Fibroblast of lung (primary cell): ENCODE results near the gene KAT14. TPM values are rescaled to one million over a fixed set of nuclear protein-coding genes. Genes with fewer than 3 reads are reported as not detected.
"Not testable (repeated sequence)": the region's sequence is repeated elsewhere in the genome, so short reads cannot be mapped to it uniquely, and the experiment has no call there.

Source experiments
- DNase-seq, 2 donors: peaks; one replicate each; pipeline versions ENCODE4 v3.0.0 to v3.0.0-alpha.2; 2010; ENCODE audit warnings: low read depth in 2 of 2
- H2AFZ ChIP-seq: 2 replicates; pipeline ENCODE4 v1.5.1; 2012; ENCODE audit warnings: low read length, control low read depth, inconsistent platforms
- H3K27ac ChIP-seq: 2 replicates; pipeline ENCODE4 v1.5.1; 2011; ENCODE audit warnings: low read length, control low read depth; ENCODE audit not compliant: insufficient read depth
- H3K27me3 ChIP-seq: 2 replicates; pipeline ENCODE4 v1.5.1; 2011; ENCODE audit warnings: mild to moderate bottlenecking, low read length; ENCODE audit not compliant: control insufficient read depth, insufficient read depth
- H3K36me3 ChIP-seq: 2 replicates; pipeline ENCODE4 v1.5.1; 2011; ENCODE audit warnings: low read length; ENCODE audit not compliant: control insufficient read depth, insufficient read depth
- H3K4me1 ChIP-seq: 2 replicates; pipeline ENCODE4 v1.5.1; 2011; ENCODE audit warnings: low read length; ENCODE audit not compliant: control insufficient read depth, insufficient read depth; ENCODE audit errors: extremely low read depth
- H3K4me2 ChIP-seq: 2 replicates; pipeline ENCODE4 v1.5.1; 2011; ENCODE audit warnings: low read length, control low read depth; ENCODE audit not compliant: insufficient read depth; ENCODE audit errors: extremely low read depth
- H3K4me3 ChIP-seq, 4 experiments: fragments of 200-600 bp in 1 of 4; sonication (generic) in 1 of 4; replicated peaks in 1 of 4; 2 replicates each; pipeline ENCODE4 v1.5.1; 2011 to 2016; ENCODE audit warnings: low read length in 4 of 4, low read depth in 3 of 4, mild to moderate bottlenecking in 3 of 4, control low read depth in 2 of 4, inconsistent platforms in 1 of 4, mixed read lengths in 1 of 4; ENCODE audit not compliant: insufficient read depth in 1 of 4; ENCODE audit errors: control extremely low read depth in 1 of 4
- H3K79me2 ChIP-seq: 2 replicates; pipeline ENCODE4 v1.5.1; 2012; ENCODE audit warnings: mild to moderate bottlenecking, low read length, inconsistent platforms; ENCODE audit not compliant: control insufficient read depth, insufficient read depth
- H3K9ac ChIP-seq: 2 replicates; pipeline ENCODE4 v1.5.1; 2011; ENCODE audit warnings: mild to moderate bottlenecking, low read length, control low read depth; ENCODE audit not compliant: insufficient read depth
- H3K9me3 ChIP-seq: 2 replicates; pipeline ENCODE4 v1.5.1; 2012; ENCODE audit warnings: low read depth, low read length; ENCODE audit not compliant: control insufficient read depth, insufficient read depth
- H4K20me1 ChIP-seq: 2 replicates; pipeline ENCODE4 v1.5.1; 2011; ENCODE audit warnings: low read length; ENCODE audit not compliant: control insufficient read depth, insufficient read depth; ENCODE audit errors: extremely low read depth
- EZH2 ChIP-seq: IDR thresholded peaks from 2 replicates; pipeline ENCODE4 v1.5.1; 2012; ENCODE audit warnings: low read length, control low read depth, mild to moderate bottlenecking; ENCODE audit errors: missing control alignments
- polyA minus RNA-seq: library from RNA; depleted of rRNA, polyadenylated mRNA; stranded (reverse); fragments of >200 nt; gene quantifications from 2 replicates; pipeline ENCODE4 v1.2.3, GENCODE V29; 2011; ENCODE audit warnings: low replicate concordance
- polyA plus RNA-seq, 2 donors: library from polyadenylated mRNA; depleted of rRNA in 1 of 2; stranded (reverse) in 1 of 2; unstranded in 1 of 2; fragments of >200 nt; gene quantifications; 2 replicates each; pipeline ENCODE4 v1.2.1, GENCODE V29; 2011 to 2012; ENCODE audit warnings: missing spikeins in 1 of 2
- total RNA-seq: library from RNA; depleted of rRNA; stranded (reverse); fragments of >200 nt; gene quantifications from 2 replicates; pipeline ENCODE4 v1.2.1, GENCODE V29; 2014
- TF ChIP-seq, protein P1 (sequence below), 2 donors: IDR thresholded peaks in 1 of 2; conservative IDR thresholded peaks in 1 of 2; 1 replicate in 1 of 2; 2 replicates in 1 of 2; pipeline ENCODE4 v1.5.1; 2011 to 2012; ENCODE audit warnings: low read length in 2 of 2, control low read depth in 1 of 2, inconsistent platforms in 1 of 2, low read depth in 1 of 2, mild to moderate bottlenecking in 1 of 2

Gene KAT14
- total RNA-seq (17.0 and 18.5 TPM in 2 replicates), polyA plus RNA-seq (9.8 and 10.4 TPM in 2 replicates), polyA minus RNA-seq (2.7 and 6.6 TPM in 2 replicates)
- polyA plus RNA-seq (2012): 7.1 and 7.3 TPM in 2 replicates

DNA sequence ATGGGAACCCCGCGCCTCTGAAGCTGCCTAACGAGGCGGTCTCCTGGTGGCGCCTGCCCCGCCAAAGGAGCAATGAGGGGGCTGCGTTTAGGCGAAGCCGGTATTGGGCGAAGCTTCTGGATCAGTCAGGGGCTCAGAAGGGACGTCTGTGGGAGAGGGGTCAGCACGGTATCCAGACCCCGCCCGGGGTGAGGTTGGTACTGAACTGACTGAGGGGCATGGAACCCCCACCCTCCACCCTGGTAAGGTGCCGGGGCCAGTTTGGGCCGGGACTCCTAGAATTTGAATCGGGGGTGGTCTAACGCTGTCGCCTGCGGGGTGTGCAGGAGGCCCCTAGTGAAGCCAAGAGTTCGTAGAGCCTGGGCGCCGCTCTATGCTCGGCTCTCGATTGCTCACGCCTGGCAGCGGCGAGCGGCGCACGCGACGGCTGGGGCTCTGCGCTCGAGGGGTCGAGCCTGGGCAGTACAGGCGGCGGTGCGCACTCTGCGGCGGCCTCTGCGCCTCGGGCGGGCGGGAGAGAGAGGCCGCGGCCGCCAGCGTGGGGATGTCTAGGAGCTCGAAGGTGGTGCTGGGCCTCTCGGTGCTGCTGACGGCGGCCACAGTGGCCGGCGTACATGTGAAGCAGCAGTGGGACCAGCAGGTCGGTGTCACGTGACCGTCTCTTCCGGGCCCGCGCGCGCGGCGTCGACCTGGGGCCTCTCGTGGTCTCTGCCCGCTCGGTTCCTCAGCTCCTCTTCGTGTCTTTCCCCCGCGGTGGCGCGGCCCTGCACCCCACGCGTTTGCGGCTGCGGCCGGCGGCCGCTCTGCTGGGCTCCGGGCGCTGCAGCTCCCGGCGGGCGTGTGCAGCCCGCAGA lies at the start of gene KAT14, which contains the start of gene PET117:
Gene KAT14 (plus strand): TSS at position 452 of the 854 bp plus-strand sequence. CDS start 4,798 bp downstream, outside the sequence.
Gene PET117 (plus strand): TSS at position 452 of the 854 bp plus-strand sequence. CDS start 93 bp downstream, at position 545.
- peak within 1 kb of the TSS; percentile 98 for H2AFZ ChIP-seq
- H3K27ac ChIP-seq: peak within 1 kb of the TSS; percentile 68
- peak within 1 kb of the TSS; percentile 80 for H3K9ac ChIP-seq
- H3K4me3 ChIP-seq: peak within 1 kb of the TSS; percentile 48 to 94 (median 77)
- H3K4me1 ChIP-seq: no peaks in the 10 kb centered on the region
- no peaks in the 10 kb centered on the region for H3K27me3 ChIP-seq
- H3K4me2 ChIP-seq: peak within 1 kb of the TSS; percentile 95
- H4K20me1 ChIP-seq: no peaks in the 10 kb centered on the region
- no peak for TF ChIP-seq EZH2
- TF ChIP-seq, protein P1, sequence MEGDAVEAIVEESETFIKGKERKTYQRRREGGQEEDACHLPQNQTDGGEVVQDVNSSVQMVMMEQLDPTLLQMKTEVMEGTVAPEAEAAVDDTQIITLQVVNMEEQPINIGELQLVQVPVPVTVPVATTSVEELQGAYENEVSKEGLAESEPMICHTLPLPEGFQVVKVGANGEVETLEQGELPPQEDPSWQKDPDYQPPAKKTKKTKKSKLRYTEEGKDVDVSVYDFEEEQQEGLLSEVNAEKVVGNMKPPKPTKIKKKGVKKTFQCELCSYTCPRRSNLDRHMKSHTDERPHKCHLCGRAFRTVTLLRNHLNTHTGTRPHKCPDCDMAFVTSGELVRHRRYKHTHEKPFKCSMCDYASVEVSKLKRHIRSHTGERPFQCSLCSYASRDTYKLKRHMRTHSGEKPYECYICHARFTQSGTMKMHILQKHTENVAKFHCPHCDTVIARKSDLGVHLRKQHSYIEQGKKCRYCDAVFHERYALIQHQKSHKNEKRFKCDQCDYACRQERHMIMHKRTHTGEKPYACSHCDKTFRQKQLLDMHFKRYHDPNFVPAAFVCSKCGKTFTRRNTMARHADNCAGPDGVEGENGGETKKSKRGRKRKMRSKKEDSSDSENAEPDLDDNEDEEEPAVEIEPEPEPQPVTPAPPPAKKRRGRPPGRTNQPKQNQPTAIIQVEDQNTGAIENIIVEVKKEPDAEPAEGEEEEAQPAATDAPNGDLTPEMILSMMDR (conservative IDR thresholded peaks at IDR 0.05 in 1 of 2, IDR thresholded peaks at IDR 0.05 in 1 of 2; ENCODE audit: low read depth in 1 of 2, low read length in 2 of 2): no peak
- DNase-seq: peak; percentile 92 to 94
- H3K9me3 ChIP-seq: no peaks in the 10 kb centered on the region
- no peaks in the 10 kb centered on the region for H3K36me3 ChIP-seq
- peaks cover 21% of the 10 kb centered on the region for H3K79me2 ChIP-seq

DNA sequence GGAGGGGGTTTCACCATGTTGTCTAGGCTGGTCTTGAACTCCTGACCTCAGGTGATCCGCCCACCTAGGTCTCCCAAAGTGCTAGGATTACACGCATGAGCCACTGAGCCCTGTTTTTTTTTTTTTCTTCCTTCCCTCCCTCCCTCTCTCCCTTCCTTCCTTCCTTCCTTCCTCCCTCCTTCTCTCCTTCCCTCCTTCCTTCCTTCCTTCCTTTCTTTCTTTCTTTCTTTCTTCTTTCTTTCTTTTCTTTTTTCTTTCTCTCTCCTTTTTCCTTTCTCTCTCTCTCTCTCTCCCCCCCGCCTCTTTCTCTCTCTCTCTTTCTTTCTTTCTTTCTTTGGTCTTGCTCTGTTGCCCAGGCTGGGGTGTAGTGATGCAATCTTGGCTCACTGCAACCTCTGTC lies 49.4 kb upstream of the KAT14 start:
- H3K36me3 ChIP-seq, H3K27me3 ChIP-seq, H3K4me2 ChIP-seq, H3K9ac ChIP-seq, H3K27ac ChIP-seq, H3K79me2 ChIP-seq, H3K4me1 ChIP-seq, DNase-seq, H3K4me3 ChIP-seq, H2AFZ ChIP-seq, H3K9me3 ChIP-seq, H4K20me1 ChIP-seq: not testable (repeated sequence)

DNA sequence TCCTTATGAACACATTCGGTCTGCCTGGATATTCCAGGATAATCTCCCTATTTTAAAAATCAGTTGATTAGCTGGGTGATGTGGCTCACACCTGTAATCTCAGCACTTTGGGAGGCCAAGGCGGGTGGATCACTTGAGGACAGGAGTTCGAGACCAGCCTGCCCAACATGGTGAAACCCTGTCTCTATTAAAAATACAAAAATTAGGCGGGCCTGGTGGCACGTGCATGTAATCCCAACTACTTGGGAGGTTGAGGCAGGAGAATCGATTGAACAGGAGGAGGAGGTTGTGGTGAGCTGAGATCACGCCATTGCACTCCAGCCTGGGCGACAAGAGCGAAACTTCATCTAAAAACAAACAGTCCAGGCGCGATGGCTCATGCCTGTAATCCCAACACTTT lies 48.8 kb upstream of the KAT14 start:
- H3K4me3 ChIP-seq, H3K79me2 ChIP-seq: not testable (repeated sequence)

GRCh38 chr20:18090044-18090443 lies 47.6 kb upstream of the KAT14 start:
- H3K9ac ChIP-seq: no peak overlapping the region
- DNase-seq: no peak
- no peaks in the 10 kb centered on the region for H3K4me1 ChIP-seq
- no peak overlapping the region for H3K27ac ChIP-seq
- no peak overlapping the region for H2AFZ ChIP-seq
- no peaks in the 10 kb centered on the region for H3K79me2 ChIP-seq
- no peaks in the 10 kb centered on the region for H4K20me1 ChIP-seq
- no peaks in the 10 kb centered on the region for H3K36me3 ChIP-seq
- H3K27me3 ChIP-seq: no peaks in the 10 kb centered on the region
- no peaks in the 10 kb centered on the region for H3K9me3 ChIP-seq
- no peak overlapping the region for H3K4me2 ChIP-seq
- TF ChIP-seq, protein P1 (conservative IDR thresholded peaks at IDR 0.05 in 1 of 2, IDR thresholded peaks at IDR 0.05 in 1 of 2; ENCODE audit: low read depth in 1 of 2, low read length in 2 of 2): no peak
- TF ChIP-seq EZH2: no peak
- H3K4me3 ChIP-seq: no peak overlapping the region

More for the DNA sequence above, 48.8 kb upstream of the KAT14 start:
- H3K4me2 ChIP-seq, H3K36me3 ChIP-seq, H3K4me1 ChIP-seq, H3K27ac ChIP-seq, H3K27me3 ChIP-seq, H2AFZ ChIP-seq, H3K9me3 ChIP-seq, H3K9ac ChIP-seq, DNase-seq, H4K20me1 ChIP-seq: not testable (repeated sequence)
